SIG-M5 treated with dmso at 0.1 percent for 504 hours (cell line): ENCODE measurements around the gene NKD1.

Experiments
- DNase-seq: peaks from one replicate; lab custom pipeline; 2025; ENCODE audit not compliant: unreplicated experiment; lab: John Stamatoyannopoulos, UW

Gene NKD1

GRCh38 chr16:50519001-50519400 is 29.2 kb upstream of the NKD1 start:
- DNase-seq = no peak

DNA sequence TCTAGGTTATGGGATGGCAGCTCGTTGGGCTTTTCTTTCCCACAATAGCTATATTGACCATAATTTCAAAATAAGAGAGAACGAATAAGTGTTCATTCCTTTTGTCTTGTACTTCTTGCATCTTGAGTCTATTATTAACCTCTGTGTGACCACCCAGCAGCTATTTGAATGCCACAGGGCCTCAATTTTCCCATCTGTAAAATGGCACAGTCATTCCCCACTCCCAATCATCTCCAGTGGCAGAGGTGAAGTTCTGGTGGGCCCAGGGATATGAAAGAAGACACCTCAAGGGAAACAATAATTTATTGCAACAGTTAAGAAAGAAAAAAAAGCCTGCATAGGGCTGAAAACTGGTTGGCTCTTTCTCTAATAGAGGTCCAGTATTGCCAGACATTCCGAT is 28.6 kb upstream of the NKD1 start:
- no peak for DNase-seq

GRCh38 chr16:50520451-50521245 is 27.5 kb upstream of the NKD1 start:
- no peak for DNase-seq

DNA sequence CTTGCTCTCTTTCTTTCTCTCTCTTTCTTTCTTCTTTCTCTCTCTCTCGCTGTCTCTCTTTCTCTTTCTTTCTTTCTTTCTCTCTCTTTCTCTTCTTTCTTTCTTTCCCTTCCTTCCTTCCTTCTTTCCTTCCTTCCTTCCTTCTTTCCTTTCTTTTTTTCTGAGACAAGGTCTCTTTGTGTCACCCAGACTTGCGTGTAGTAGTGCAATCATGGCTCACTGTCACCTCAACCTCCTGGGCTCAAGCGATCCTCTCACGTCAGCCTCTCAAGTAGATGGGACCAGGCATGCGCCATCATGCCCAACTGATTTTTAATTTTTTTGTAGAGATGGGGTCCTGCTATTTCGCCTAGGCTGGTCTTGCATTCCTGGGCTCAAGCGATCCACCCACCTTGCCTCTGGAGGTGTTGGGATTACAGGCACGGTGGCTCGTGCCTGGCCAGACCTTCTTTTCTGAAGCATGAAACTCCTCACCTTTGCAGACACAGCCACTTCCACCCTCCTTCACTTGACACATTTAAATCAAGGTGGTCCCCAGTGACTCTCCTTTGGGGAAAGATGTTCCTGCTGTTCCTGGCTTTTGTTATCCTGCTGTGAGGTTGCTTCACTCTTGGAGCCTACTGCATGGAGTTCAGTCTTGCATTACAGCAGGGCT is 26.8 kb upstream of the NKD1 start:
- no peak for DNase-seq

- no peak for DNase-seq
These were observed 25.9 kb upstream of the NKD1 start for GRCh38 chr16:50522324-50522723.

- no peak for DNase-seq
These were observed 24.5 kb upstream of the NKD1 start for GRCh38 chr16:50523710-50524109.

DNA sequence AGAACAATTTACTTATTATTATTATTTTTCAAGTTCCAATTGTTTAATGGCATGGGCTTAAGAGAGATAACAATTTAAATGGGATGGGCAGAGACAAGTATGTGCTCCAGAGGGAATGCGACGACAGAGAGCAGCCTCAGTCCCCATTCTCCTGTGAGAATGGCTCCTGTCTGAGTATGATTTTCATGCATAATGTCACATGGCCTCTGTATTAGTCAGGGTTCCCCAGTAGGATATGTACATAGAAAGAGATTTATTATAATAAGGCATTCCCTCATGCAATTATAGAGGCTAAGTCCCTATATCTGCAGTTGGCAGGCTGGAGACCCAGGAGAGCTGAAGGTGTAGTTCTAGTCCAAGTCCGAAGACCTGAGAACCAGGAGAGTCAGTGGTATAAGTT is 22.9 kb upstream of the NKD1 start:
- DNase-seq = no peak

- DNase-seq = no peak
These were observed 22.5 kb upstream of the NKD1 start for GRCh38 chr16:50525716-50526115.

DNA sequence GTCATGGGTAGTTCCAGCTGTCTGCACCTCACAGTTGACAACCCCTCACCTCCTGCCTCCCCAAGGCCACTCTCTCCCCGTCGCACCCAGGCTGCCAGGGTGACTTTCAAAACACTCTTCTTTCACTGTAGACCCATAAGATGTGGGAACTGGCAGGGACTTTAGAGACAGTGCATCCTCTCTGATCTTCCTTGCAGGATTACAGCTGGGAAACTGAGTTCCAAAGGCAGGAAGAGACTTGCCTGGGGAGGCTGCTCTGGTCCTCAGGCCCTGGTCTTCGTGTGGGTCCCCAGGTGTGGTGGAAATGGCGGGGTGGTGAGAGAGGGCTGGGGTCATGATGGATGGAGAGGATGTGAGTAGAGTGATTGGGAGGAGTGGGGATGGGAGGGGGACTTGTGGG is 21.9 kb upstream of the NKD1 start:
- no peak for DNase-seq

DNA sequence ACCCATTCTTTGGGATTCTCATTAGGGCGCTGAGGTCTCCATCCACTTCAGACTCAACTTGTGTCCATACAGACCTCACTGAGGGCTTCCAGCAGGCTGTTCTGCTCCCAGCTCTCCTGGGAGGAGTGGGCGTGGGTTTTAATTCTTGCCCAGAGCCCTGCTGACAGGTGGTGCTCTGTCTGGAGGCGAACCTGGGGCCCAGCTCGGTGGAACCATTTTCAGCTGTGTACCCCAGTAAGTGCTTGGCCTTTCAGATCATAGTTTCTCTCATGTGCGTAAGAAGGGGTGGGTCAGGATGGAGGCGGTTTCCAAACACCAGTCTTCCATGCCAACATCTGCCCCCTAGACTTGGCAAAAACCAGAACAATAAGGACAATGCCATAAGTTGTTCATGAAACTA is 21.4 kb upstream of the NKD1 start:
- no peak for DNase-seq

GRCh38 chr16:50528820-50529219 is 19.4 kb upstream of the NKD1 start:
- no peak for DNase-seq

DNA sequence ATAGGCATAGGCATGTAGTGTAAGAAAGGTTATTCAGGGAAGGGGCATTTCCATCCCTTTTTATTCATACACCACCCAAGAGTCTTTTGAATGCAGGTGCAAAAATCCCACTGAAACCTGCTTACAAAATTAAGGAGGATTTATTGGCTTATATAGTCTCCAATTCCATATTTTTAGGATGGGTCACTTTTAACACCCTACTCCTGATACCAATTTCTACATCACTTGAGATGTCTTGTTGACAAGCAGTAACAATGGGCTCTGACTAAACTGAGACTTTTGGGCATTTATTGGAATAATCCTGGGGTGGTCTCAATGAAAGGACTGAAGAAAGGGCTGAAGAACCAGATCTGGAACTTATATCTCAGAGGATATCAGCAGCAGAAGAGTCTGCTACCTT is 18.9 kb upstream of the NKD1 start:
- no peak for DNase-seq

DNA sequence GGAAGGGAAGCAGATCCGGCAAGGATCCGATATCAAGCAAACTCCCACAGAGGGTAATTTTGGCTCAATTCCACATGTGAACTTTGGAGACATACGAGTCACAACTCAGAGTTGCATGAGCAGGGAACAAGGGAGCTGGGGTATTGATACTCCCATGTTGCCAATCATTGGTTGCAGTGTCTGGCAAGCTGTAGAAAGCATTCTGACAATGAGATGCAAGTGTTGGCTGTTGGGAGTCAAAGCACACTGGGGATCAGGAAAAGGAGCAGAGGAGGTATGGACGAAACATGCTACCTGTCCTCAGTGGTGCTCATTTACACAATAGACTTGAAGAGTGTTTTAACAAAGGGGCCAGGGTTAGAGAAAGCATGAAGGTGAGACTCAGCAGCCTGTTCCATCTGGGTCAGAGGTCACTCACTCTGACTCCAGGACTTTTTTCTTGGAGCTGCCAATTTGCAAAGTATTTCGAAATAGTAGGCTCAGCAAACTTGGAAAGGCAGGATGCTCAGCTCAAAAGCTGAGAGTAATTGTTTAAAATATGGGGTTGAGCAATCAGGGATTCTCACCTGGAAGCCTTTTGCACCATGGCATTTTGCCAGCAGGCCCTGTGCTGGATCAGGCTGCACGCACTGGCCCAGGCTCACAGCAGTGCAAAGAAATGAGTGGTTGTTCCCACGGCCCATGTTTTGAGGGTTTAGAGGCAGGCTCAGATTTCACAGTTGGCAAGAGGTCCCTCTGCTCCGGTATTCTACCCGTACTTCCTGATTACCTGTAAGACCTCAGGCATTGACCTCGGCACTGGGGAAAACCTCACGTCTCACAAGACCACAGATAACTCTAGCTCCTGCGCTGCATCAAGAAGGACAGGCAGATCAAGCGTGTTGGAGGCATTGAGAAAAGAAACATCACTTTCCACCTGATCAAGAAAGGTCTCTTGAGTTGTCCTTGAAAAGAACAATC is 17.6 kb upstream of the NKD1 start:
- no peak for DNase-seq

DNA sequence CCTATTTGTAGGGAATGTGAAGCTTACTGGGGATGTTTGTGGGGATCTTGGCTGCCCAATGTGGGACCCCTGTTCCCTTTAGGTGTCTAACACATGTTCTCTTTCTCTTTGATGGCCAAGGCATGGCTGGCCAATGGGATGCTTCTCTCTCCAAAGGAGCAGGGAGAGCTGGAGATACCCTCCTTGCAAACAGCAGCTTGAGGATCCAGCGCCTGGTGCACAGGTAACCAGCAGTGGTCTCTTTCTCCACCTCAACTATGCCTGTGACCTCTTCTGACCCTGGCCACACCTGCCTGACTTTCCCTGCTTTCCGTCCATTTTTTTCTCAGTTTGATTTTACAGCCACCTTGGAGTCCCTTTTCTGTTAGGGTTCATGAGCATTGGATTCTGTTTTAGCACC is 16.8 kb upstream of the NKD1 start:
- DNase-seq = no peak

- DNase-seq = no peak
These were observed 16.3 kb upstream of the NKD1 start for GRCh38 chr16:50531901-50532300.

- DNase-seq = no peak
These were observed 15.6 kb upstream of the NKD1 start for GRCh38 chr16:50532576-50532975.

DNA sequence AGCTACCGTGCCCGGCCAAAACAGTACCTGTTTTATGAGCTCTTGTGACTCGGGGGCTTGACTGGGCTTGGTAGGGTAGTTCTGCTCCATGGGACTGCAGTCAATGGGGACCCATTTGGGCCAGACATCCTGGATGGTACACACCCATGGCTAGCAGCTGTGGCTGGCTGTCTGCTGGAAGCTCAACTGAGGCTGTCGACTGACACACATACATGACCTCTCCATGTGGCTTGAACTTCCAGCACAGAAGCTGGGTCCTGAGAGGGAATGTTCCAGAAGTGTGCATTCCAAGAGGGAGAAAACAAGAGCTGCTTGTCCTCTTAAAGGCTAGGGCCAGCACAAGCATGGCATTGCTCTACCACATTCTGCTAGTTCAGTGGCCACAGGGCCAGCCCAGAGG is 14.9 kb upstream of the NKD1 start:
- no peak for DNase-seq

GRCh38 chr16:50534091-50534490 is 14.1 kb upstream of the NKD1 start:
- no peak for DNase-seq

DNA sequence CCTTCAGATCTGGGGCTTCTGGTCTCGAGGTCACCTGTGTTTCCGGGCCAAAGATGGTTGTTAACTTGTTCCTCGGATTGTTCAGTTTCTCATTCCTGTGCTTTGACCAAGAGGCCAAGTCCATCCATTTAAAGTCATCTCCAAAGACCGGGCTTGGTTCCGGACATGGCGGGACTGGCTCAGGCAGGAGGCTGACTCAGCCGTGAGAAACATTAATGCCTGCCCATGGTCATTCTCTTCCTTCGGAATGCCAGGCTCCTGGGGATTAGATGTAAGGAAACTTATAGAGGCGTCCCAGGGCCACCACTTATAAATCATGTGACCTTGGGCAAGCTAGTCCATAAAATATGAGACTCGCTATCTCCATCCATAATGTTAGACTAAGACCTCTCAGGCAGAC is 13.6 kb upstream of the NKD1 start:
- DNase-seq = no peak

DNA sequence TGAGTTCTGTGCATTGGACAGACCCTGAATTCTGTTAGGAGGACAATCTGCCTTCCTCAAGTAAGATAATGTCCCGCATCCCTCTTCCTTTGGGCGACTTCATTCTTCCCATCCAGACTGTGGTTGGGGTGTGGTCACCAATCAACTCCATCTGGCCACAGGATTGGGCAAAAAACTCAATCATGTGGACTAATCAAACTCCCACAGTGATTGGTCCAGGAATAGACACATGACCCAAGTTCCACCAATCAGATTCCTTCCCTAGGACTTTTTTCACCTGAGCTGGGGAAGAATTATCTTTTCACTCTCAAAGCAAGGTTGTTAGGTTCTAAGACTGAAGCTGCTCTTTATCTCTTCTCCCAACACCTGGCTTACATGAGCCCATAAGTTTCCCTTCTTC is 13.2 kb upstream of the NKD1 start:
- DNase-seq = no peak

DNA sequence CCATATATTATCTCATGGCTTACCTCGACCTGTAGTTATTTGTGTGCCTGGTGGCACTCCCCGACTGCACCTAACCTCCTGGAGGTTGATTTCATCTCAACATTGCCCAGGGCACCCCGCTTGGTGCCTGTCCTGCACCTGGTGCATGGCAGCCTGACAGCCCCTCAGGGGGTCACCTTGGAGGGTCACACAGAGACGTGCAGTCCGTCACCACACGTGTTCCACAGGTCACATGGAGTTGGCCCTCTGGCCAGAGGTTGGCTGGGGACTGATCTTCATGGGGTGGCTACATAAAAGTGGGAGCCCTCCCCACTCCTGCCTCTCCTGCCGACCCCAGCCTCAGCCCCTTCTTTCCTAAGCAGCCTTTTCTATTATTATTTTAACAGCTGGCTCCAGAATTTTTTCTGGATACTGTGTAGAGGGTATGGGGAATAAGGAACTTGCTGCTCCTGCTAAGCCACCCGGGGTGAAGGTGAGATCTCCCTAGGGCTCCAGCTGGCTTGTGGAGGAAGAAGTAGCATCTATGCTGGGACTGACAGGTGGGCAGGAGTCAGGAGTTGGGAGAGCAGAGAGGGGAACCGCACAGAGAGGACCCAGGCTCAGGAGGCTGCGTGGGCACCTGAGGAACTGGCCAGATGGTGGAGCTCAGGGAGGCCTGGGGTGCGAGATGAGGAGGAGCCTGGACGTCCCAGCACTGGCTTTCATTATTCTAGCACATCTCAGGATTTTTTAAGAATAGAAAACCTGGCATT is 12.5 kb upstream of the NKD1 start:
- no peak for DNase-seq
